ENCODE results near the gene LRWD1. TPM values are rescaled to one million over a fixed set of nuclear protein-coding genes. Genes with fewer than 3 reads are reported as not detected.

LRWD1 gene
- total RNA-seq, 1 donor from 2014 or later = 27.1 TPM

Other genes with a start within 250 kb of the LRWD1 start
- 0.86 and 0.88 TPM in 2 replicates for gene SH2B2, start 178.1 kb upstream of the LRWD1 start, total RNA-seq
- gene SPDYE6, start 108.5 kb upstream of the LRWD1 start, total RNA-seq = not detected in 2 replicates
- 13.8 and 14.3 TPM in 2 replicates for gene PRKRIP1, start 68.6 kb upstream of the LRWD1 start, total RNA-seq
- gene ORAI2, start 31.4 kb upstream of the LRWD1 start, total RNA-seq = 84.0 and 102 TPM in 2 replicates
- 11.5 and 13.4 TPM in 2 replicates for gene ALKBH4, start 121 bp upstream of the LRWD1 start, total RNA-seq
- 38.6 and 42.0 TPM in 2 replicates for gene POLR2J, start 13.9 kb downstream of the LRWD1 start, total RNA-seq
- gene RASA4B, start 52.8 kb downstream of the LRWD1 start, total RNA-seq = 1.5 and 2.2 TPM in 2 replicates
- gene UPK3BL2, start 78.7 kb downstream of the LRWD1 start, total RNA-seq = 1.2 and 1.3 TPM in 2 replicates
- gene SPDYE2, start 86.2 kb downstream of the LRWD1 start, total RNA-seq = not detected in 2 replicates
- gene POLR2J3, start 107.6 kb downstream of the LRWD1 start, total RNA-seq = 16.9 and 21.8 TPM in 2 replicates
- gene RASA4, start 151.8 kb downstream of the LRWD1 start, total RNA-seq = 2.5 and 3.6 TPM in 2 replicates
- gene UPK3BL1, start 177.8 kb downstream of the LRWD1 start, total RNA-seq = 5.3 and 8.6 TPM in 2 replicates
- gene SPDYE2B, start 185.3 kb downstream of the LRWD1 start, total RNA-seq = not detected in 2 replicates
- gene POLR2J2, start 206.7 kb downstream of the LRWD1 start, total RNA-seq = 1.7 and 2.6 TPM in 2 replicates

Data from pulmonary artery endothelial cell (primary cell).